ENCODE measurements around the gene CD86.

- TF ChIP-seq POLR2AphosphoS5 (IDR thresholded peaks at IDR 0.05; ENCODE audit: low read depth): no peak
- TF ChIP-seq, protein P1, sequence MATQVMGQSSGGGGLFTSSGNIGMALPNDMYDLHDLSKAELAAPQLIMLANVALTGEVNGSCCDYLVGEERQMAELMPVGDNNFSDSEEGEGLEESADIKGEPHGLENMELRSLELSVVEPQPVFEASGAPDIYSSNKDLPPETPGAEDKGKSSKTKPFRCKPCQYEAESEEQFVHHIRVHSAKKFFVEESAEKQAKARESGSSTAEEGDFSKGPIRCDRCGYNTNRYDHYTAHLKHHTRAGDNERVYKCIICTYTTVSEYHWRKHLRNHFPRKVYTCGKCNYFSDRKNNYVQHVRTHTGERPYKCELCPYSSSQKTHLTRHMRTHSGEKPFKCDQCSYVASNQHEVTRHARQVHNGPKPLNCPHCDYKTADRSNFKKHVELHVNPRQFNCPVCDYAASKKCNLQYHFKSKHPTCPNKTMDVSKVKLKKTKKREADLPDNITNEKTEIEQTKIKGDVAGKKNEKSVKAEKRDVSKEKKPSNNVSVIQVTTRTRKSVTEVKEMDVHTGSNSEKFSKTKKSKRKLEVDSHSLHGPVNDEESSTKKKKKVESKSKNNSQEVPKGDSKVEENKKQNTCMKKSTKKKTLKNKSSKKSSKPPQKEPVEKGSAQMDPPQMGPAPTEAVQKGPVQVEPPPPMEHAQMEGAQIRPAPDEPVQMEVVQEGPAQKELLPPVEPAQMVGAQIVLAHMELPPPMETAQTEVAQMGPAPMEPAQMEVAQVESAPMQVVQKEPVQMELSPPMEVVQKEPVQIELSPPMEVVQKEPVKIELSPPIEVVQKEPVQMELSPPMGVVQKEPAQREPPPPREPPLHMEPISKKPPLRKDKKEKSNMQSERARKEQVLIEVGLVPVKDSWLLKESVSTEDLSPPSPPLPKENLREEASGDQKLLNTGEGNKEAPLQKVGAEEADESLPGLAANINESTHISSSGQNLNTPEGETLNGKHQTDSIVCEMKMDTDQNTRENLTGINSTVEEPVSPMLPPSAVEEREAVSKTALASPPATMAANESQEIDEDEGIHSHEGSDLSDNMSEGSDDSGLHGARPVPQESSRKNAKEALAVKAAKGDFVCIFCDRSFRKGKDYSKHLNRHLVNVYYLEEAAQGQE (IDR thresholded peaks at IDR 0.05; ENCODE audit: insufficient replicate concordance, low read depth): no peak
Observed at GRCh38 chr3:122057671-122058070, 2.5 kb downstream of the CD86 start.
